ENCODE results near the gene LRRC8C. TPM values are rescaled to one million over a fixed set of nuclear protein-coding genes. Genes with fewer than 3 reads are reported as not detected.

The LRRC8C gene
- total and polyA plus RNA-seq, 2 of the 8 experiments (the other 6 are each of a cell fraction or from before 2014, with no cell fraction given) = 1.1 to 2.1 TPM

DNA sequence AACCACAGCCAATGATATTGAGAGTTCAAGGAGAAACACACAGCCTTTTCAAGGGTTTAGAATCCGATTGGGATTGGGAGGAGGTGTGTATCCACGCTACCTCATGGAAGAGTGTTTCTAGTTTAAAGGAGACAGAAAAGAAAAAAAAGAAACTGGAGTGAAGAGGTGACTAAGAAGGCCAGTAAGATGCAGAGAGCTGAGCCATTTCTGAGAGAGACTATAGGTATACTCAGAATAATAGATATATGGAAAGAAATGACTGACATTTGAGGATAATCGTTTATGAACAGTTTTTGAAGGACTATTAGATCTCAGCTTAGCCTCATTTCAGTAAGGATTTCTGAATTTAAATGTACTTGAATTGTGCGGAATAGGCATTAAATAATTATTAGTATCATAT lies 42.8 kb downstream of the LRRC8C start:
- DNase-seq (ENCODE audit: low read depth in 1 of 2, low spot score in 2 of 2) (no peak), FAIRE-seq (no peak)
- Histone ChIP-seq H4K5ac (ENCODE audit: insufficient read length, low read depth, low read length) (no peak overlapping the region), H3K14ac (ENCODE audit: insufficient read length) (no peak overlapping the region), H3K18ac (ENCODE audit: extremely low read depth, low read length) (no peak overlapping the region), H2AFZ (ENCODE audit: low read length) (no peak overlapping the region), H2AK5ac (ENCODE audit: low read depth, low read length) (no peak overlapping the region), H4K20me1 (replicated peaks in 1 of 2; ENCODE audit: control insufficient read depth in 1 of 2, insufficient read depth in 2 of 2, low read length in 2 of 2) (no peaks in the 10 kb centered on the region), H2BK120ac (replicated peaks; ENCODE audit: low read depth, low read length) (no peak overlapping the region), H3K4me2 (ENCODE audit: insufficient read depth in 1 of 2, low read depth in 2 of 2, low read length in 2 of 2) (no peak overlapping the region), H3K23ac (ENCODE audit: insufficient read length) (no peak overlapping the region), H3K9me3 (ENCODE audit: insufficient read depth in 2 of 2, low read depth in 1 of 2, low read length in 1 of 2) (no peaks in the 10 kb centered on the region), H3K27me3 (replicated peaks in 1 of 4; ENCODE audit: control insufficient read depth in 3 of 4, extremely low read depth in 1 of 4, insufficient read depth in 3 of 4, low read length in 3 of 4) (no peaks in the 10 kb centered on the region), H3K36me3 (ENCODE audit: control insufficient read depth in 2 of 4, insufficient read depth in 4 of 4, low read length in 3 of 4) (no peaks in the 10 kb centered on the region), H3K23me2 (ENCODE audit: low read depth, low read length) (no peaks in the 10 kb centered on the region), H2BK12ac (ENCODE audit: low read depth, low read length) (no peak overlapping the region), H4K91ac (replicated peaks; ENCODE audit: insufficient read length, low read length) (no peak overlapping the region), H3K4ac (replicated peaks; ENCODE audit: insufficient read length, low read depth, low read length) (no peak overlapping the region), H2BK20ac (ENCODE audit: low read length) (no peak overlapping the region), H3K56ac (replicated peaks; ENCODE audit: insufficient read length, low read depth, low read length) (no peak overlapping the region), H2BK5ac (ENCODE audit: low read depth, low read length) (no peak overlapping the region), H3K4me3 (ENCODE audit: extremely low read depth in 1 of 4, insufficient read depth in 2 of 4, low read depth in 3 of 4, low read length in 4 of 4) (no peak overlapping the region), H3K4me1 (replicated peaks in 1 of 4; ENCODE audit: control insufficient read depth in 3 of 4, insufficient read depth in 4 of 4, low read length in 3 of 4) (no peaks in the 10 kb centered on the region), H3K79me1 (ENCODE audit: low read depth, low read length) (no peaks in the 10 kb centered on the region), H4K8ac (ENCODE audit: extremely low read depth, insufficient read depth, low read length) (no peak overlapping the region), H3K27ac (ENCODE audit: low read depth, low read length) (no peak overlapping the region), H2BK15ac (ENCODE audit: low read length) (no peak overlapping the region), H3K9ac (replicated peaks in 1 of 4; ENCODE audit: extremely low read depth in 1 of 4, low read depth in 3 of 4, low read length in 3 of 4) (no peak overlapping the region), H3K79me2 (ENCODE audit: control insufficient read depth in 1 of 2, insufficient read depth in 2 of 2, low read length in 2 of 2) (no peaks in the 10 kb centered on the region)
- POLR2A ChIA-PET (ENCODE audit: partially characterized antibody) = interaction anchor here (0.7 kb wide), 1 partner anchor 49 kb away, joined by 3 read pairs; no protein-coding TSS in a partner anchor
- CTCF ChIA-PET (ENCODE audit: partially characterized antibody) = interaction anchor here (0.8 kb wide), 1 partner anchor 17 kb away, joined by 3 read pairs; no protein-coding TSS in a partner anchor
- 88% methylated on average over 4 of the region's 4 CpGs; no CpG with 5 or more reads in 1 of the 2 experiments for WGBS, 2 experiments (ENCODE audit: extremely low coverage in 1 of 2, insufficient coverage in 1 of 2, insufficient read length in 1 of 2, insufficient replicate concordance in 2 of 2, low coverage in 1 of 2, low lambda C conversion rate in 2 of 2, missing lambda C conversion rate in 1 of 2)

Data from H1 (cell line).